IPS-11a (cell line): ENCODE data around the gene IFNA10.
"Not testable (repeated sequence)": the region's sequence is repeated elsewhere in the genome, so short reads cannot be mapped to it uniquely, and the experiment has no call there.

Experiments used
- H3K4me3 ChIP-seq: one replicate; pipeline ENCODE4 v1.5.1; 2013; ENCODE audit warnings: low read depth, low read length, control low read depth

Gene IFNA10

GRCh38 chr9:21194867-21195776 is 11.8 kb downstream of the IFNA10 start:
- H3K4me3 ChIP-seq: not testable (repeated sequence)

DNA sequence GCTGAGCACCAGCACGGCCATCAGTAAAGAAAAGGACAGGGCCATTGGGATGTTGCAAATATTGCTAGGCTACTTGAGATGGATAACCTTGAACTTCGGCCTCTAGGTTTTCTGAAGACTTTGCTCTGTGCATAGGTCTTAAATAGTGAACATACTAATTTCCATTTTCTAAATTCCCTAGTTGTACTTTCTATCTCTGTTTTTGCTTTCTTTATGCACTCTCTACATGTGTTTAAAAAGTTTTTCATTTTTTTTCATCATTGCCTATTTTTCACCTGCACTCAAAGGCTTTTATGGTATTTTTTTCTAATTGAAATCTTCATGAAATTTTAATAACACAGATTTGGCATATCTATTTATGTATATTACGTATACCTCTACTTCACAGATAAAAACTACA is 19.5 kb downstream of the IFNA10 start, which contains the start of gene IFNA4:
Gene IFNA4, minus strand, starts transcription at position 101 of the 400 bp plus-strand sequence. Its CDS starts 56 bp downstream, at position 45.
- not testable (repeated sequence) for H3K4me3 ChIP-seq

- not testable (repeated sequence) for H3K4me3 ChIP-seq
These were observed 23.9 kb downstream of the IFNA10 start for GRCh38 chr9:21182810-21183736.

DNA sequence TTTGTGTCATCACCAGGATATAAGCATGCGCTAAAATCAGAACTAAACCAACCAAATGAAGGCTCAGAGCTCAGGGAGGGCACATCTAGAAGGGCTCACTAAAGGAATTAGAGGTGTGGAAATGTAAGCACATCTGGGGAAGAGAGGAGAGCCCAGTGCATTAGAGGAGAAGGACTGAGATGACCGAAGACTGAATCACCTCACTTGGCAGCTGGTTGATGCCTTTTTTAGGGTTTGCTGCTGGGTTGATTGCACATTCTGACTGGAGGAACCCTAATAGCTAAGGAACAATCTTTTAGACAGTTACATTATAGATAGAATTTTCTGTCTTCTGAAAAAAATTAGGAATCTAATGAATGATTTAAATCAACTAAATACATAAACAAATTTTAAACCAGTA is 32.3 kb downstream of the IFNA10 start:
- no peak overlapping the region for H3K4me3 ChIP-seq

GRCh38 chr9:21172156-21172555 is 34.8 kb downstream of the IFNA10 start:
- no peak overlapping the region for H3K4me3 ChIP-seq

- H3K4me3 ChIP-seq: no peak overlapping the region
These were observed 35.6 kb downstream of the IFNA10 start for GRCh38 chr9:21171351-21171750.

DNA sequence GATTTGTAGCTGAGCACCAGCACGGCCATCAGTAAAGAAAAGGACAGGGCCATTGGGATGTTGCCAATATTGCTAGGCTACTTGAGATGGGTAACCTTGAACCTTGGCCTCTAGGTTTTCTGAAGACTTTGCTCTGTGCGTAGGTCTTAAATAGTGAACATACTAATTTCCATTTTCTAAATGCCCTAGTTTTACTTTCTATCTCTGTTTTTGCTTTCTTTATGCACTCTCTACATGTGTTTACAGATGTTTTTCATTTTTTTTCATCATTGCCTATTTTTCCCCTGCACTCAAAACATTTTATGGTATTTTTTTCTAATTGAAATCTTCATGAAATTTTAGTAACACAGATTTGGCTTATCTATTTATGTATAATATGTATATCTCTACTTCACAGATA is 40.4 kb downstream of the IFNA10 start, which contains the start of gene IFNA21:
Gene IFNA21, minus strand, starts transcription at position 101 of the 400 bp plus-strand sequence. Its CDS starts 48 bp downstream, at position 53.
- H3K4me3 ChIP-seq: not testable (repeated sequence)

DNA sequence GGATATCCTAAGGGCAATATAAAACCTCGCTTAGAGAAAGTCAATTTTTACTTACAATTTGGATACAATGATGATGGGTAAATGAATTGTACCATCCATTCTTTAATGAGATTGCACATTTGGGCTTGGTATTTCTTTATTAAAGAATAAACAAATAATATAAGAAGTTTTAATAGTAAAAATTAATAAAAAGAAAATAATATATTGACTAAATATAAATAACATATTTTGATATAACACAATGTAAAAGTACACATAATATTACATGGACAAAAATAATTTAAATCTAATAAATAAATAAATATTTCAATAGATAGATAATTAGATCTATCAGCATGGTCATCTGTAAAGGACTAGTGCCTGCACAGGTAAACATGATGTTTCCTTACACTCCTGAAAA is 41.4 kb downstream of the IFNA10 start:
- H3K4me3 ChIP-seq: no peak overlapping the region

DNA sequence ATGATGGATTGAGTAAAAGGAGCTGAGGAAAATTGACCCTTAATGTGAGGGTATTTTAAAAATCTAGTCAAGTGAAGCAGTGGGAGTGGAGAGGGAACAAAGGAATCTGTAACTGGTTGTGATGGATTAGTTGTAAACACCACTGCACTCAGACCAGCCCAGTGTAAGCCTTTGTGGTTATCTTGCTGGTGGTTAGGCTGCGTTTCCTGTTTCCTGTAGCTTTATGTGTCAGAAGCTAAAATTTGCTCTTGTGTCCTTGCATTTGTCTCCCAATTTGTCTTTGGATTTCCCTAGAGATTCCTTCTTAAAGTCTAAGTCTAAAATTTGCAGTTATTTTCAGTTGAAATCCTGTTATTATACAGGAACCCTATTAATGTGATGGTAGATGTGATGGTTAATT is 46.8 kb downstream of the IFNA10 start:
- H3K4me3 ChIP-seq: no peak overlapping the region
